HCT116 (cell line): ENCODE measurements around the gene ACCS. TPM values are rescaled to one million over a fixed set of nuclear protein-coding genes. Genes with fewer than 3 reads are reported as not detected.

ENCODE experiments used
- ATAC-seq: fragments of 200-7000 bp; cut with Tn5 transposase; 2 replicates; pipeline ENCODE4 v1.9.1; 2020; ENCODE audit warnings: mild to moderate bottlenecking, moderate library complexity
- BruUV-seq: library from RNA; stranded (reverse); fragments of 400-500 nt; replicated peaks from 2 replicates; lab custom pipeline; 2021; lab: Mats Ljungman, UMichigan
- CTCF ChIA-PET: fragments of 300-600 bp; sonication (Branson Sonifier 250); formaldehyde crosslinking; loops from one replicate; lab custom pipeline; 2021; ENCODE audit warnings: antibody characterized with exemption; lab: Charles Lee
- POLR2A ChIA-PET: fragments of 300-600, 350-600 bp; sonication (Branson Sonifier 250); formaldehyde crosslinking; loops from one replicate; lab custom pipeline; 2021; ENCODE audit warnings: antibody characterized with exemption; lab: Charles Lee
- RAD21 ChIA-PET, 2 experiments: fragments of 300-600 bp; sonication (Branson Sonifier 250); formaldehyde crosslinking; loops; one replicate each; lab custom pipeline; 2023; ENCODE audit warnings: low total read pairs in 2 of 2; ENCODE audit not compliant: uncharacterized antibody in 2 of 2, unreplicated experiment in 2 of 2, low non-redundant PET in 1 of 2; lab: Charles Lee
- DNase-seq: peaks from one replicate; pipeline ENCODE4 v3.0.0-alpha.2; 2010; ENCODE audit warnings: low read depth, low spot score
- H2AFZ ChIP-seq: fragments of 200-600 bp; shearing (Covaris generic), sonication (generic); 2 replicates; pipeline ENCODE4 v1.6.1; 2017; ENCODE audit warnings: low read depth, mixed run types, mixed read lengths, antibody characterized with exemption, low read length; ENCODE audit not compliant: poor library complexity, severe bottlenecking
- H3K27ac ChIP-seq: 2 replicates; pipeline ENCODE4 v1.5.1; 2012; ENCODE audit warnings: low read depth, low read length
- H3K27me3 ChIP-seq: fragments of 200-600 bp; sonication (generic); 2 replicates; pipeline ENCODE4 v1.6.1; 2016; ENCODE audit warnings: mixed run types, low read length, mixed read lengths; ENCODE audit not compliant: insufficient read depth
- H3K36me3 ChIP-seq, 2 experiments: fragments of 200-500 bp in 1 of 2; fragments of 200-600 bp in 1 of 2; sonication (Bioruptor generic) in 1 of 2; sonication (generic) in 1 of 2; 2 replicates each; pipeline versions ENCODE4 v1.5.1 to v1.6.1; 2014 to 2016; ENCODE audit warnings: low read length in 2 of 2, inconsistent platforms in 1 of 2, mixed read lengths in 1 of 2, mixed run types in 1 of 2; ENCODE audit not compliant: insufficient read depth in 2 of 2, control insufficient read depth in 1 of 2
- H3K4me1 ChIP-seq, 2 experiments: fragments of 200-600 bp in 1 of 2; sonication (generic) in 1 of 2; 2 replicates each; pipeline versions ENCODE4 v1.5.1 to v1.6.1; 2012 to 2017; ENCODE audit warnings: low read length in 2 of 2, inconsistent platforms in 1 of 2, mild to moderate bottlenecking in 1 of 2, mixed read lengths in 1 of 2, mixed run types in 1 of 2, moderate library complexity in 1 of 2; ENCODE audit not compliant: insufficient read depth in 2 of 2, control insufficient read depth in 1 of 2
- H3K4me2 ChIP-seq: fragments of 200-600 bp; sonication (generic); 2 replicates; pipeline ENCODE4 v1.6.1; 2017; ENCODE audit warnings: mixed run types, low read length, mixed read lengths
- H3K4me3 ChIP-seq, 2 experiments: fragments of 200-600 bp in 1 of 2; sonication (generic) in 1 of 2; replicated peaks in 1 of 2; 2 replicates each; pipeline ENCODE4 v1.5.1; 2011 to 2016; ENCODE audit warnings: low read length in 2 of 2, control low read depth in 1 of 2, low read depth in 1 of 2, mild to moderate bottlenecking in 1 of 2, mixed read lengths in 1 of 2, mixed run types in 1 of 2
- H3K79me2 ChIP-seq: fragments of 200-600 bp; sonication (generic); 2 replicates; pipeline ENCODE4 v1.6.1; 2017; ENCODE audit warnings: mild to moderate bottlenecking, mixed run types, low read length, moderate library complexity, mixed read lengths; ENCODE audit not compliant: insufficient read depth
- H3K9ac ChIP-seq: fragments of 200-600 bp; sonication (generic); 2 replicates; pipeline ENCODE4 v1.6.1; 2016; ENCODE audit warnings: low read length, mixed read lengths
- H3K9me2 ChIP-seq: fragments of 200-600 bp; sonication (generic), shearing (Covaris generic); 2 replicates; pipeline ENCODE4 v1.6.1; 2017; ENCODE audit warnings: mixed run types, mild to moderate bottlenecking, moderate library complexity; ENCODE audit not compliant: insufficient read depth
- H3K9me3 ChIP-seq, 2 experiments: fragments of 200-500 bp in 1 of 2; fragments of 200-600 bp in 1 of 2; sonication (Bioruptor generic) in 1 of 2; sonication (generic) in 1 of 2; 2 replicates each; pipeline ENCODE4 v1.6.1; 2014 to 2017; ENCODE audit warnings: low read length in 2 of 2, mixed read lengths in 2 of 2, inconsistent platforms in 1 of 2, low read depth in 1 of 2, mild to moderate bottlenecking in 1 of 2, mixed run types in 1 of 2, moderate library complexity in 1 of 2; ENCODE audit not compliant: control insufficient read depth in 1 of 2, insufficient read depth in 1 of 2
- H4K20me1 ChIP-seq: fragments of 200-600 bp; sonication (generic), shearing (Covaris generic); 2 replicates; pipeline ENCODE4 v1.6.1; 2017; ENCODE audit warnings: mixed run types, mild to moderate bottlenecking, moderate library complexity; ENCODE audit not compliant: insufficient read depth
- ATF3 ChIP-seq: IDR thresholded peaks from 2 replicates; pipeline ENCODE4 v1.6.1; 2012
- CBX3 ChIP-seq: IDR thresholded peaks from 2 replicates; pipeline ENCODE4 v1.6.1; 2012; ENCODE audit warnings: low read depth
- CEBPB ChIP-seq: IDR thresholded peaks from 2 replicates; pipeline ENCODE4 v1.6.1; 2012; ENCODE audit warnings: low read depth
- CTCF ChIP-seq, 3 experiments: fragments of 200-600 bp in 1 of 3; sonication (generic) in 1 of 3; IDR thresholded peaks in 2 of 3; conservative IDR thresholded peaks in 1 of 3; 2 replicates each; pipeline ENCODE4 v1.5.1; 2012 to 2017; ENCODE audit warnings: low read depth in 2 of 3, low read length in 2 of 3, antibody characterized with exemption in 1 of 3, borderline replicate concordance in 1 of 3, control low read depth in 1 of 3, mild to moderate bottlenecking in 1 of 3, mixed read lengths in 1 of 3, mixed run types in 1 of 3, moderate library complexity in 1 of 3; ENCODE audit not compliant: insufficient read depth in 1 of 3
- EGR1 ChIP-seq: IDR thresholded peaks from 2 replicates; pipeline ENCODE4 v1.6.1; 2012; ENCODE audit warnings: low read depth
- ELF1 ChIP-seq: IDR thresholded peaks from 2 replicates; pipeline ENCODE4 v1.6.1; 2012; ENCODE audit warnings: low read depth, borderline replicate concordance
- EZH2 ChIP-seq: fragments of 200-600 bp; sonication (generic); IDR thresholded peaks from 2 replicates; pipeline ENCODE4 v1.6.1; 2017; ENCODE audit warnings: antibody characterized with exemption, mixed run types
- EZH2phosphoT487 ChIP-seq: fragments of 200-600 bp; IDR thresholded peaks from 2 replicates; pipeline ENCODE4 v1.6.1; 2018; ENCODE audit warnings: antibody characterized with exemption, borderline replicate concordance
- FOSL1 ChIP-seq: IDR thresholded peaks from 2 replicates; pipeline ENCODE4 v1.6.1; 2012; ENCODE audit warnings: low read depth
- JUND ChIP-seq: IDR thresholded peaks from 2 replicates; pipeline ENCODE4 v1.6.1; 2012
- MAX ChIP-seq: IDR thresholded peaks from 2 replicates; pipeline ENCODE4 v1.6.1; 2012
- POLR2A ChIP-seq: IDR thresholded peaks from 2 replicates; pipeline ENCODE4 v1.7.0; 2011; ENCODE audit warnings: borderline replicate concordance; ENCODE audit not compliant: insufficient read depth, insufficient read length; ENCODE audit errors: extremely low read depth
- SIN3A ChIP-seq: IDR thresholded peaks from 2 replicates; pipeline ENCODE4 v1.6.1; 2012; ENCODE audit warnings: low read depth
- SP1 ChIP-seq: IDR thresholded peaks from 2 replicates; pipeline ENCODE4 v1.6.1; 2012; ENCODE audit warnings: low read depth
- SRF ChIP-seq: IDR thresholded peaks from 2 replicates; pipeline ENCODE4 v1.6.1; 2012; ENCODE audit warnings: low read depth
- TCF7L2 ChIP-seq: IDR thresholded peaks from 2 replicates; pipeline ENCODE4 v1.7.0; 2011; ENCODE audit warnings: borderline replicate concordance, inconsistent platforms; ENCODE audit not compliant: insufficient read depth, insufficient read length; ENCODE audit errors: extremely low read depth
- YY1 ChIP-seq: IDR thresholded peaks from 2 replicates; pipeline ENCODE4 v1.6.1; 2011; ENCODE audit warnings: low read length, low read depth, moderate library complexity, mild to moderate bottlenecking; ENCODE audit not compliant: insufficient replicate concordance; ENCODE audit errors: extremely low read depth
- ZBTB33 ChIP-seq: IDR thresholded peaks from 2 replicates; pipeline ENCODE4 v1.6.1; 2011; ENCODE audit warnings: mild to moderate bottlenecking, low read length, moderate library complexity; ENCODE audit not compliant: insufficient replicate concordance; ENCODE audit errors: extremely low read depth
- ZFX ChIP-seq: fragments of 450-650 bp; IDR thresholded peaks from 2 replicates; pipeline ENCODE4 v1.6.1; 2017
- ZNF274 ChIP-seq: fragments of 200-500 bp; sonication (Bioruptor generic); IDR thresholded peaks from 2 replicates; pipeline ENCODE4 v1.6.1; 2014; ENCODE audit warnings: mild to moderate bottlenecking, low read depth, low read length, inconsistent platforms
- intact Hi-C: fragments of 100-400 bp; cut with micrococcal nuclease; formaldehyde crosslinking; loops from 2 replicates; pipeline ENCODE4 v1.10.0; 2022
- total RNA-seq: library from RNA; stranded (reverse); gene quantifications from one replicate; pipeline ENCODE4 v1.2.1, GENCODE V29; 2021; ENCODE audit not compliant: unreplicated experiment

The ACCS gene
- total RNA-seq, 1 experiment from 2014 or later: 13.2 TPM

- TF ChIP-seq YY1: no peak
- no peak for TF ChIP-seq ATF3
- no peak for TF ChIP-seq SRF
- no peak for TF ChIP-seq SP1
- TF ChIP-seq CEBPB: no peak
- TF ChIP-seq POLR2A: no peak
- no peak for TF ChIP-seq ELF1
- TF ChIP-seq FOSL1: no peak
- no peak for TF ChIP-seq SIN3A
- no peak for TF ChIP-seq CBX3
- no peak for TF ChIP-seq ZFX
- TF ChIP-seq MAX: no peak
- no peak for TF ChIP-seq TCF7L2
- TF ChIP-seq EZH2: no peak
Observed at GRCh38 chr11:44072757-44073658, 6.9 kb downstream of the ACCS start (continued).

- no peak overlapping the region for H2AFZ ChIP-seq
- DNase-seq (no peak), ATAC-seq (no peak)
Observed at GRCh38 chr11:44078794-44079193, 12.7 kb downstream of the ACCS start.

More at GRCh38 chr11:44078794-44079193, 12.7 kb downstream of the ACCS start:
- Histone ChIP-seq H3K27me3 (no peaks in the 10 kb centered on the region), H3K4me3 (no peak overlapping the region), H3K27ac (no peak overlapping the region), H4K20me1 (no peaks in the 10 kb centered on the region), H3K9me2 (no peaks in the 10 kb centered on the region), H3K9ac (no peak overlapping the region), H3K79me2 (no peaks in the 10 kb centered on the region), H3K9me3 (no peaks in the 10 kb centered on the region), H3K4me2 (no peak overlapping the region), H3K36me3 (no peaks in the 10 kb centered on the region; a peak in 1 of 4 replicates), H3K4me1 (no peaks in the 10 kb centered on the region)
- ChIA-PET CTCF (no interaction called here), RAD21 (no interaction called here), POLR2A (no interaction called here)
- intact Hi-C loops: no loop called here
- no TSS peak for BruUV-seq
- TF ChIP-seq EGR1: no peak
- no peak for TF ChIP-seq TCF7L2
- no peak for TF ChIP-seq ELF1
- no peak for TF ChIP-seq POLR2A
- no peak for TF ChIP-seq ZNF274
- TF ChIP-seq CEBPB: no peak
- TF ChIP-seq FOSL1: no peak
- no peak for TF ChIP-seq ZBTB33
- no peak for TF ChIP-seq JUND
- TF ChIP-seq CTCF (IDR thresholded peaks at IDR 0.05 in 2 of 3, conservative IDR thresholded peaks at IDR 0.05 in 1 of 3; ENCODE audit: borderline replicate concordance in 1 of 3, insufficient read depth in 1 of 3, low read depth in 2 of 3, low read length in 2 of 3): no peak
- no peak for TF ChIP-seq YY1
- no peak for TF ChIP-seq EZH2phosphoT487
- no peak for TF ChIP-seq SRF
